IMR-90 (cell line): ENCODE results near the gene SMC1A. TPM values are rescaled to one million over a fixed set of nuclear protein-coding genes. Genes with fewer than 3 reads are reported as not detected.

Source experiments
- ATAC-seq: fragments of 200-7000 bp; cut with Tn5 transposase; 2 replicates; pipeline ENCODE4 v1.9.1; 2020; ENCODE audit warnings: low read depth, mild to moderate bottlenecking, moderate library complexity
- BruUV-seq: library from RNA; stranded (reverse); fragments of 400-500 nt; replicated peaks from 2 replicates; lab custom pipeline; 2021; lab: Mats Ljungman, UMichigan
- CTCF ChIA-PET: fragments of 300-600 bp; formaldehyde crosslinking; extraction: SDS; loops from one replicate; lab custom pipeline; 2021; ENCODE audit warnings: antibody characterized with exemption; lab: Yijun Ruan, JAX
- POLR2A ChIA-PET: fragments of 300-600 bp; sonication (Branson Sonifier 250); formaldehyde crosslinking; loops from one replicate; lab custom pipeline; 2022; ENCODE audit warnings: antibody characterized with exemption; ENCODE audit not compliant: unreplicated experiment; lab: Charles Lee
- DNase-seq: peaks from one replicate; pipeline ENCODE4 v3.0.0; 2013
- H2AFZ ChIP-seq: replicated peaks from 2 replicates; pipeline ENCODE3; 2013; ENCODE audit warnings: low read length, mild to moderate bottlenecking; ENCODE audit not compliant: poor library complexity
- H2AK5ac ChIP-seq: 2 replicates; pipeline ENCODE4 v1.6.1; 2013; ENCODE audit warnings: low read depth, low read length, inconsistent platforms
- H2AK9ac ChIP-seq: replicated peaks from 2 replicates; pipeline ENCODE3; 2013; ENCODE audit warnings: mild to moderate bottlenecking, low read depth, low read length, moderate library complexity; ENCODE audit not compliant: poor library complexity
- H2BK120ac ChIP-seq: 2 replicates; pipeline ENCODE4 v1.6.1; 2013; ENCODE audit warnings: low read depth, low read length, inconsistent platforms
- H2BK15ac ChIP-seq: 3 replicates; pipeline ENCODE4 v1.6.1; 2013; ENCODE audit warnings: low read depth, low read length, inconsistent platforms
- H2BK20ac ChIP-seq: 2 replicates; pipeline ENCODE4 v1.6.1; 2013; ENCODE audit warnings: low read depth, mild to moderate bottlenecking, inconsistent platforms, low read length, moderate library complexity
- H2BK5ac ChIP-seq: 2 replicates; pipeline ENCODE4 v1.6.1; 2013; ENCODE audit warnings: mild to moderate bottlenecking, low read depth, low read length, inconsistent platforms; ENCODE audit not compliant: poor library complexity, severe bottlenecking
- H3K14ac ChIP-seq: replicated peaks from 2 replicates; pipeline ENCODE4 v1.6.1; 2013; ENCODE audit warnings: low read depth, low read length, inconsistent platforms
- H3K18ac ChIP-seq: 2 replicates; pipeline ENCODE4 v1.6.1; 2013; ENCODE audit warnings: low read depth, low read length, control low read depth
- H3K23ac ChIP-seq: 2 replicates; pipeline ENCODE4 v1.6.1; 2013; ENCODE audit warnings: low read depth, low read length, inconsistent platforms
- H3K27ac ChIP-seq: 2 replicates; pipeline ENCODE4 v1.5.1; 2013; ENCODE audit warnings: mild to moderate bottlenecking, control low read depth, low read length; ENCODE audit not compliant: insufficient read depth
- H3K27me3 ChIP-seq: 2 replicates; pipeline ENCODE4 v1.6.1; 2013; ENCODE audit warnings: low read length; ENCODE audit not compliant: control insufficient read depth, insufficient read depth
- H3K36me3 ChIP-seq: 2 replicates; pipeline ENCODE4 v1.6.1; 2013; ENCODE audit warnings: low read length, mixed read lengths; ENCODE audit not compliant: control insufficient read depth, insufficient read depth
- H3K4ac ChIP-seq: 2 replicates; pipeline ENCODE4 v1.6.1; 2013; ENCODE audit warnings: low read depth, low read length, inconsistent platforms
- H3K4me1 ChIP-seq: 2 replicates; pipeline ENCODE4 v1.6.1; 2013; ENCODE audit warnings: low read length, mixed read lengths; ENCODE audit not compliant: control insufficient read depth, insufficient read depth
- H3K4me2 ChIP-seq: 2 replicates; pipeline ENCODE4 v1.6.1; 2013; ENCODE audit warnings: low read depth, mild to moderate bottlenecking, control low read depth, low read length, moderate library complexity
- H3K4me3 ChIP-seq: 2 replicates; pipeline ENCODE4 v1.5.1; 2013; ENCODE audit warnings: low read depth, mild to moderate bottlenecking, control low read depth, low read length, moderate library complexity; ENCODE audit not compliant: insufficient read depth
- H3K56ac ChIP-seq: 2 replicates; pipeline ENCODE4 v1.6.1; 2013; ENCODE audit warnings: low read length, inconsistent platforms; ENCODE audit not compliant: insufficient read depth; ENCODE audit errors: extremely low read depth
- H3K79me1 ChIP-seq, 2 experiments: 2 replicates each; pipeline ENCODE4 v1.6.1; 2013; ENCODE audit warnings: low read length in 2 of 2, inconsistent platforms in 1 of 2, low read depth in 1 of 2
- H3K9ac ChIP-seq: 2 replicates; pipeline ENCODE4 v1.6.1; 2013; ENCODE audit warnings: low read depth, low read length, control low read depth
- H3K9me1 ChIP-seq: 2 replicates; pipeline ENCODE4 v1.6.1; 2013; ENCODE audit warnings: low read length, inconsistent platforms; ENCODE audit not compliant: insufficient read depth
- H3K9me3 ChIP-seq: 2 replicates; pipeline ENCODE4 v1.6.1; 2013; ENCODE audit warnings: low read length; ENCODE audit not compliant: control insufficient read depth, insufficient read depth
- H4K20me1 ChIP-seq: 2 replicates; pipeline ENCODE4 v1.6.1; 2013; ENCODE audit warnings: low read length, inconsistent platforms; ENCODE audit not compliant: insufficient read depth
- H4K5ac ChIP-seq: 2 replicates; pipeline ENCODE4 v1.6.1; 2013; ENCODE audit warnings: mild to moderate bottlenecking, low read depth, low read length, control low read depth
- H4K8ac ChIP-seq, 2 experiments: 2 replicates each; pipeline ENCODE4 v1.6.1; 2013; ENCODE audit warnings: low read depth in 2 of 2, low read length in 2 of 2, control low read depth in 1 of 2, inconsistent platforms in 1 of 2
- H4K91ac ChIP-seq: 2 replicates; pipeline ENCODE4 v1.6.1; 2013; ENCODE audit warnings: low read depth, low read length, inconsistent platforms; ENCODE audit not compliant: insufficient read depth
- BHLHE40 ChIP-seq: fragments of 150-350 bp; IDR thresholded peaks from 2 replicates; pipeline ENCODE4 v1.6.1; 2016; ENCODE audit warnings: mild to moderate bottlenecking, low read depth, low read length
- CEBPB ChIP-seq: IDR thresholded peaks from 2 replicates; pipeline ENCODE4 v1.6.1; 2012; ENCODE audit warnings: low read depth, low read length, improper control_type of control experiment
- CHD1 ChIP-seq: IDR thresholded peaks from 2 replicates; pipeline ENCODE4 v1.6.1; 2012; ENCODE audit warnings: low read depth, low read length, improper control_type of control experiment
- MAFK ChIP-seq: IDR thresholded peaks from 2 replicates; pipeline ENCODE4 v1.6.1; 2012; ENCODE audit warnings: low read depth, low read length, improper control_type of control experiment
- MAZ ChIP-seq: IDR thresholded peaks from 2 replicates; pipeline ENCODE4 v1.6.1; 2012; ENCODE audit warnings: low read depth, mild to moderate bottlenecking, low read length, improper control_type of control experiment, moderate library complexity, borderline replicate concordance
- MXI1 ChIP-seq: IDR thresholded peaks from 2 replicates; pipeline ENCODE4 v1.6.1; 2012; ENCODE audit warnings: low read depth, mild to moderate bottlenecking, low read length, moderate library complexity, borderline replicate concordance
- RAD21 ChIP-seq: IDR thresholded peaks from 2 replicates; pipeline ENCODE4 v1.6.1; 2012; ENCODE audit warnings: low read length, improper control_type of control experiment
- RFX5 ChIP-seq: IDR thresholded peaks from 2 replicates; pipeline ENCODE4 v1.8.0; 2012; ENCODE audit warnings: low read depth, mild to moderate bottlenecking, low read length, moderate library complexity
- WGBS, 2 experiments: methylation state at CpG; one replicate each; pipeline versions ENCODE4 v1.1.5 to v1.1.7; 2013; ENCODE audit warnings: missing lambda C conversion rate in 2 of 2; ENCODE audit not compliant: insufficient read length in 1 of 2; ENCODE audit errors: extremely low coverage in 2 of 2; 5-methylcytosine and 5-hydroxymethylcytosine counted together
- dilution Hi-C: fragments of 300-500 bp; cut with HindIII; formaldehyde crosslinking; loops from one replicate; pipeline ENCODE4 v1.14.3; 2018; ENCODE audit warnings: low sequenced_read_pairs; ENCODE audit not compliant: unreplicated experiment
- in situ Hi-C: fragments of 300-500 bp; cut with MboI; formaldehyde crosslinking; loops from 3 replicates; pipeline ENCODE4 v1.14.3; 2019; ENCODE audit warnings: low sequenced_read_pairs, inconsistent platforms, mixed read lengths
- intact Hi-C: fragments of 100-400 bp; cut with micrococcal nuclease; formaldehyde crosslinking; loops from 2 replicates; pipeline ENCODE4 v1.10.0; 2022
- polyA plus RNA-seq, 3 experiments: library from polyadenylated mRNA; depleted of rRNA; stranded (reverse); fragments of >200 nt; gene quantifications; 2 replicates each; pipeline ENCODE4 v1.2.3, GENCODE V29; 2012; ENCODE audit warnings: low replicate concordance in 1 of 3
- total RNA-seq: library from RNA; depleted of rRNA; stranded (reverse); fragments of >200 nt; gene quantifications from 2 replicates; pipeline ENCODE4 v1.2.3, GENCODE V29; 2012
- TF ChIP-seq, protein P1 (sequence below): fragments of 150-350 bp; IDR thresholded peaks from 2 replicates; pipeline ENCODE4 v1.6.1; 2016; ENCODE audit warnings: low read depth, mild to moderate bottlenecking, low read length, moderate library complexity, borderline replicate concordance
- TF ChIP-seq, protein P2 (sequence below): conservative IDR thresholded peaks from 2 replicates; pipeline ENCODE4 v1.5.1; 2012; ENCODE audit warnings: mild to moderate bottlenecking, low read depth, low read length, improper control_type of control experiment

Gene SMC1A
- total and polyA plus RNA-seq, 2 of the 4 experiments (the other 2 are of a cell fraction) = 35.8 to 41.0 TPM

DNA sequence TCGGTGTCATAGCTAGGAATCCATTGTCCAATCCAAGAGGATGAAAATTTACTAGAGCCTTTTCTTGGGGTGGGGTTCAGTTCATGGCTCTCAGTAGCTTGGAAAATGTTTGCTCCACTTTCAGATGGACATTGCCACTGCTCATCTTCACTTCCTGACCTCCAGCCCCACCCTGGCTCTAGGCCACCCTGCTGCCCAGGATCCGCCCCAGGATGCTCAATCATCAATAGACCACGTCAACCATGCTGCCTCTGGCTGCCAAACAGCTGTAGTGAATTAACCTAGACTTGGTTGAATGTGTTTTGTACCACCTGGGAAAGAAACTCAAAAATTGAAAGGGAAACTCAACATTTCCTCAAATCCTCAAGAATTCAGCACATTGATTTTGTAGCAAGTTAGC lies 48.9 kb upstream of the SMC1A start:
- H3K56ac ChIP-seq = no peak overlapping the region
- no peak overlapping the region for H3K18ac ChIP-seq
- intact Hi-C loops (no loop called here), in situ Hi-C loops (no loop called here), dilution Hi-C loops (no loop called here)
- no peaks in the 10 kb centered on the region for H3K9me3 ChIP-seq
- H2AFZ ChIP-seq = no peak overlapping the region
- no peak overlapping the region for H3K27ac ChIP-seq
- H3K36me3 ChIP-seq = no peaks in the 10 kb centered on the region
- H3K4me2 ChIP-seq = no peak overlapping the region
- ChIA-PET POLR2A (interaction anchor here (0.6 kb wide), 1 partner anchor 1417 kb away, joined by 8 read pairs; no protein-coding TSS in a partner anchor), CTCF (no interaction called here)
- H2BK15ac ChIP-seq = no peak overlapping the region
- no peak overlapping the region for H4K91ac ChIP-seq
- no peak overlapping the region for H3K4ac ChIP-seq
- no peak overlapping the region for H2BK20ac ChIP-seq
- H3K23ac ChIP-seq = no peak overlapping the region
- TF ChIP-seq BHLHE40 (no peak), MXI1 (no peak), CHD1 (no peak), RFX5 (no peak), MAZ (no peak), MAFK (no peak), CEBPB (no peak), RAD21 (no peak)
- TF ChIP-seq, protein P1, sequence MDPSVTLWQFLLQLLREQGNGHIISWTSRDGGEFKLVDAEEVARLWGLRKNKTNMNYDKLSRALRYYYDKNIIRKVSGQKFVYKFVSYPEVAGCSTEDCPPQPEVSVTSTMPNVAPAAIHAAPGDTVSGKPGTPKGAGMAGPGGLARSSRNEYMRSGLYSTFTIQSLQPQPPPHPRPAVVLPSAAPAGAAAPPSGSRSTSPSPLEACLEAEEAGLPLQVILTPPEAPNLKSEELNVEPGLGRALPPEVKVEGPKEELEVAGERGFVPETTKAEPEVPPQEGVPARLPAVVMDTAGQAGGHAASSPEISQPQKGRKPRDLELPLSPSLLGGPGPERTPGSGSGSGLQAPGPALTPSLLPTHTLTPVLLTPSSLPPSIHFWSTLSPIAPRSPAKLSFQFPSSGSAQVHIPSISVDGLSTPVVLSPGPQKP = no peak
- TF ChIP-seq, protein P2, sequence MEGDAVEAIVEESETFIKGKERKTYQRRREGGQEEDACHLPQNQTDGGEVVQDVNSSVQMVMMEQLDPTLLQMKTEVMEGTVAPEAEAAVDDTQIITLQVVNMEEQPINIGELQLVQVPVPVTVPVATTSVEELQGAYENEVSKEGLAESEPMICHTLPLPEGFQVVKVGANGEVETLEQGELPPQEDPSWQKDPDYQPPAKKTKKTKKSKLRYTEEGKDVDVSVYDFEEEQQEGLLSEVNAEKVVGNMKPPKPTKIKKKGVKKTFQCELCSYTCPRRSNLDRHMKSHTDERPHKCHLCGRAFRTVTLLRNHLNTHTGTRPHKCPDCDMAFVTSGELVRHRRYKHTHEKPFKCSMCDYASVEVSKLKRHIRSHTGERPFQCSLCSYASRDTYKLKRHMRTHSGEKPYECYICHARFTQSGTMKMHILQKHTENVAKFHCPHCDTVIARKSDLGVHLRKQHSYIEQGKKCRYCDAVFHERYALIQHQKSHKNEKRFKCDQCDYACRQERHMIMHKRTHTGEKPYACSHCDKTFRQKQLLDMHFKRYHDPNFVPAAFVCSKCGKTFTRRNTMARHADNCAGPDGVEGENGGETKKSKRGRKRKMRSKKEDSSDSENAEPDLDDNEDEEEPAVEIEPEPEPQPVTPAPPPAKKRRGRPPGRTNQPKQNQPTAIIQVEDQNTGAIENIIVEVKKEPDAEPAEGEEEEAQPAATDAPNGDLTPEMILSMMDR = no peak
- H3K27me3 ChIP-seq = peaks cover 34% of the 10 kb centered on the region
- peaks cover 3% of the 10 kb centered on the region; the same call in 1 of the 2 replicates for H3K9me1 ChIP-seq
- no peak overlapping the region for H3K4me3 ChIP-seq
- no peak overlapping the region for H2AK5ac ChIP-seq
- H3K79me1 ChIP-seq = no peaks in the 10 kb centered on the region
- no peaks in the 10 kb centered on the region for H3K4me1 ChIP-seq
- H4K20me1 ChIP-seq = no peaks in the 10 kb centered on the region
- H4K8ac ChIP-seq = no peak overlapping the region
- H3K14ac ChIP-seq = no peak overlapping the region
- H3K9ac ChIP-seq = no peak overlapping the region
- H2BK120ac ChIP-seq = no peak overlapping the region
- DNase-seq = no peak
- no peak for ATAC-seq
- no CpG with 5 or more reads among the region's 3 CpGs for WGBS, 2 experiments
- no peak overlapping the region for H2BK5ac ChIP-seq
- H4K5ac ChIP-seq = no peak overlapping the region
- H2AK9ac ChIP-seq = no peak overlapping the region
- BruUV-seq = no TSS peak
